GM21529 (cell line): Measurements from ENCODE around the gene CORT.
"Not testable (repeated sequence)": the region's sequence is repeated elsewhere in the genome, so short reads cannot be mapped to it uniquely, and the experiment has no call there.

Source experiments
- ATAC-seq: cut with Tn5 transposase; IDR thresholded peaks from one replicate; pipeline ENCODE4 v1.9.1; 2021; ENCODE audit not compliant: unreplicated experiment

The CORT gene

GRCh38 chr1:10474309-10474612 is 24.4 kb downstream of the CORT start:
- not testable (repeated sequence) for ATAC-seq

GRCh38 chr1:10474613-10475507 is 25.0 kb downstream of the CORT start, which contains the start of gene PEX14:
Gene PEX14 (plus strand): TSS chr1:10474950. CDS start chr1:10474967, 17 bp downstream.
- ATAC-seq, result peak; percentile 63

GRCh38 chr1:10475510-10475909 is 25.7 kb downstream of the CORT start:
- ATAC-seq, result no peak

GRCh38 chr1:10479296-10479695 is 29.5 kb downstream of the CORT start:
- no peak for ATAC-seq

- no peak for ATAC-seq
Measured at GRCh38 chr1:10480614-10481013, 30.8 kb downstream of the CORT start.

GRCh38 chr1:10484521-10484920 is 34.7 kb downstream of the CORT start:
- no peak for ATAC-seq

GRCh38 chr1:10489291-10490055 is 39.6 kb downstream of the CORT start:
- no peak for ATAC-seq

- no peak for ATAC-seq
Measured at GRCh38 chr1:10490286-10490970, 40.6 kb downstream of the CORT start.

- ATAC-seq, result no peak
Measured at GRCh38 chr1:10494418-10494753, 44.6 kb downstream of the CORT start.

- ATAC-seq, result peak; percentile 81
Measured at GRCh38 chr1:10494754-10495474, 45.1 kb downstream of the CORT start.

GRCh38 chr1:10495475-10495817 is 45.6 kb downstream of the CORT start:
- no peak for ATAC-seq

- no peak for ATAC-seq
Measured at GRCh38 chr1:10495952-10496351, 46.1 kb downstream of the CORT start.

GRCh38 chr1:10497109-10497508 is 47.3 kb downstream of the CORT start:
- no peak for ATAC-seq

GRCh38 chr1:10498231-10498630 is 48.4 kb downstream of the CORT start:
- no peak for ATAC-seq
